ENCODE data around the gene SH3RF3.

GRCh38 chr2:109432421-109432820, 303.4 kb downstream of the SH3RF3 start:
- no peak for TF ChIP-seq CTCF (IDR thresholded peaks at IDR 0.05 in 4 of 5, conservative IDR thresholded peaks at IDR 0.05 in 1 of 5)
- TF ChIP-seq POLR2A (IDR thresholded peaks at IDR 0.05): no peak
